Stimulated activated CD4-positive, alpha-beta T cell treated with anti-CD3 and anti-CD28 coated beads, TNF-alpha, amount 100 ng/mL, for 48 hours (primary cell): ENCODE data around the gene C20orf173.
"Not testable (repeated sequence)": the region's sequence is repeated elsewhere in the genome, so short reads cannot be mapped to it uniquely, and the experiment has no call there.

ENCODE experiments used
- DNase-seq, 3 donors: peaks; one replicate each; pipeline ENCODE4 v3.0.0-alpha.2; 2020; ENCODE audit warnings: low read depth in 3 of 3

The C20orf173 gene

DNA sequence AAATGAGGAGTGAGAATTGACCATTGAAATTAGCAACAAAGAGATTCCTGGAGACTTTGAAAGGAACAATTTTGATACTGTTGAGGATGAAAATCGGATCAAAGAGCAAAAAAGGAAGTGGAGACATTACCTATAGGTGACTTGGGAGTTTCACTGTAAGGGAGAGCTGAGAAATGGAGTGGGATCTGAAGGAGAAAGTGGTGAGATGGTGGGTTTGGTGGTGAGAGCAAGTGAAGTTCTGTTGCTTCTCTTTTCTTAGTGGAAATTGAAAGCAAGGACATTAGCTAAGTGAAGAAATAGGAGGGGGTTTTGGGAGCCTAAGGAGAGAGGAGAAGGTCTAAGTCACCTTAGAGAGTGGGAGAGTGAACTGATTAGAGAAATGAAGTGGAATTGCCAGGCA is 16.7 kb upstream of the C20orf173 start:
- no peak for DNase-seq

DNA sequence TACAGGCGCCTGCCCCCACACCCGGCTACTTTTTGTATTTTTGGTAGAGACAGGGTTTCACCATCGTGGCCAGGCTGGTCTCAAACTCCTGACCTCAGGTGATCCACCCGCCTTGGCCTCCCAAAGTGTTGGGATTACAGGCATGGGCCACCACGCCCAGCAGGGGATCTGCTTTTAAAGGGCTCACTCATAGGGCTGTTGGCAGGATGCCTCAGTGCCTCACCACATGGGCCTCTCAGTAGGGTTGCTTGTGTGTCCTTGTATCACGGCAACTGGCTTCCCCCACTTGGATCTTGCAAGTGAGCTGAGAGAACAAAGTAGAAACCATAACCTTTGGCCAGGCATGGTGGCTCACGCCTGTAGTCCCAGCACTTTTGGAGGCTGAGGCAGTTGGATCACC is 15.5 kb upstream of the C20orf173 start:
- DNase-seq: not testable (repeated sequence)

DNA sequence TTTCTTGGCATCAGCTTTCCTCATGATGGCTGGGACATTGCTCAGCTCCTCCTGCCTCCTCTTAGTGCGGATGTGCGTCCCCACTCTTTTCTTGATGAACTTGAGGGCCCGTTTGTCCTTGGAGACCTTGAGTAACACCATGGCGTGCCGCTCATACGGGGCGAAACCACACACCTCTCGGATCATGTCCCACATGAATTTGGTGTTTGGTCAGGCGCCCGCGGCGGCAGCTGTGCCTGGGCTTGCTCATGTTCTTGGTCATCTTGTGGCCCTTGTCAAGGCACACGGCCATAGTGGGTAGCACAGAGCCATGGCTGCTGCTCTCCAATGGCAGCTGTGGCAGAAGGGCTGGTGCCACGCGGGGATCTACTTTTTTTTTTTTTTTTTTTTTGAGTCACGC is 15.0 kb upstream of the C20orf173 start:
- no peak for DNase-seq

DNA sequence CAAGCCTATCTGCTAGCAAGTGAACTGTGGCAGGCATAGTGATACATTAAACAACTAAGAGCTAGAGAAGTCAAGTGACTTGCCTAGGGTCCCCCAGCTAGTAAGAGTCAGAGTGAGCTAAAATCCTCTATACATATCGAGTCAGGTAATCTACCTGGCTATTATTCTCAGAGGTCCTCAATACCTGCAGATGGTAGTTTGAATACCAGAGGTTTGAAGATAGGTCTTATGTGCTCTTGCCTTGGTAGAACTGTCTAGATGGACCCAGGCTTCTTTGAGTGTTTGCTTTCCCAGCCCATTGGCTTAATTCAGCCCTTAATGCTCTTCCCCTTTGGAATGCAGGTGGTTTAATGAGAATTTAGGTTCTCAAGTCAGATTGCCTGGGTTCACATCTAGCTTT is 13.5 kb upstream of the C20orf173 start:
- no peak for DNase-seq

DNA sequence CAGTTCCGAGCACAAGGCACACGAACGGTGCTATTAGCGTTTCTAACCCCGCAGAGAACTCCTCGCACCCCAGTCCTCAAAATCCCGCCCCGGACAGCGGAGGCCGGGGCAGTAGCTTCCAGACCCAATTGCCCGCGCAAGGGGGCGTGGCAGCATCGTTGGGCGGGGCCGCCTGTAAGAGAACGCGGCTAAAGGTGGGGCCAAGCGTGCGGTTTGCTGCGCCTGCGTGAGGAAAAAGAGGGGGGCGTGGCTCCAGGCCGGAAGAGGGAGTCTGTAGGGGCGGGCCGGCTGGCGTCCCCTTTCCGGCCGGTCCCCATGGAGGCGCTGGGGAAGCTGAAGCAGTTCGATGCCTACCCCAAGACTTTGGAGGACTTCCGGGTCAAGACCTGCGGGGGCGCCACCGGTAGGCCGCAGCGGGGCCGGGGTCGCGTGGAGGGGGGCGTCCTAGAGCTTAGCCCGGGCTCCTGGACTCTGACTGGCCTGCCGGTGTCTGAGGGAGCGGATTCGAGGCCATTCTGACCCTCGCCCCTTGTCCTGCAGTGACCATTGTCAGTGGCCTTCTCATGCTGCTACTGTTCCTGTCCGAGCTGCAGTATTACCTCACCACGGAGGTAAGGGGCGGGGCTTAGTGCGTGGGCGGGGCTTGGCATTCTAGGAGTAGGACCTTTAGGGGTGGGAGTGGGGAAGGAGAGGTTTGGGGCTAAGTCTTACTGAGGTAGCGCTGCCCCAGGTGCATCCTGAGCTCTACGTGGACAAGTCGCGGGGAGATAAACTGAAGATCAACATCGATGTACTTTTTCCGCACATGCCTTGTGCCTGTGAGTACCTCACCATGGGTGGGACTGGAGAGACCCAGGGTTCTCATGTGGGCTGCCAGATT is 12.6 kb upstream of the C20orf173 start, which contains the start of gene ERGIC3:
Gene ERGIC3 (plus strand): TSS at position 296 of the 880 bp plus-strand sequence. CDS start 20 bp downstream, at position 316.
- peak; percentile 96 to 99 (median 98) for DNase-seq

DNA sequence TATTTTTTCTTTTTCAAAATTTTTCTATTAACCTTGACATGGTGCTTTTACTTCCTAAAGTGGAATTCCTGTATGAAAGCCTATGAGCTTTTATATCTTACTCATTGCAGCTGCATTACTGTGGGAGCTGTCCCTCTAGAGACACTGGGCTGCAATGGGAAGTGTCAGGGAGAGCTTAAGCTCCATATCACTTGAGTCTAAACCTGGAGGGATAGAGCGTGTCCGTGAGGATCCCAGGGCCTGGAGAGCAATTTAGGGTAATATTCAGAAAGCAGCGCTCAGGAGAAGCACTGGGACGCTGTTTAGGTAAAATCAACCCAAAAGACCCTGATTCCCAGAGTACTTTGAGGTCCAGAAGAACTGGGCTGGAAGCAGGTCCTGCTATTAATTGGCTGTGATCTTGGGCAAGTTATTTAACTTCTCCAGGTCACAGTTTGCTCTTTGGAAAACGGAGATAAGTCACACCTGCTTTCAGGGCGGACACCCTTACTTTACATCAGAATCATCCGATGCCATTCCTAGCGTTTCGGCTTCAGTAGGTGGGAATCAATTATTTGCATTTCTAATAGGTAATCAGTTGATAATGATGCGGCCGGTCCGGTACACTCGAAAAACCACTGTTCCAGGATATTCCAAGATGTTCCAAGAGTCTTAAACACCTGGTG is 11.8 kb upstream of the C20orf173 start:
- DNase-seq: no peak

DNA sequence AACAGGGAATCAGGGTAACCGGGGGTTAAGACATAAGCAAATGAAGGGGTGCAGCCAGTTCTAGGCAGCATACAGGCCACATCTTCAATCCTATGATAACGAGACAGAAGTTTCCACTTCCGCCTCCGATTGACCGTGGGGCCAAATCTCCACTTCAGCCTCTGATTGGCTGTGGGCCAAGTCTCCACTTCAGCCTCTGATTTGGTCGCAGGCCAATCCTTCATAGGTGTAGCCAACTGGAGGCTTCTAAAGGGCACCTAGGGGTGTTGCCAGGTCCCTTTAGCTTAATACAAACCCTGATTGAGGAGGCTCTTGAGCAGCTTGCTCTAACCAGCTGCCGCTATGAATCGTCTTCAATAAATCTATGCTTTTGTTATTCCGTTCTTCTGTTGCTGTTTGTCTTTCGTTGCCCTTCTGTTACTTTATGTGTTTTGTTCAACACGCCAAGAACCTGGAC is 10.3 kb upstream of the C20orf173 start:
- DNase-seq: no peak

DNA sequence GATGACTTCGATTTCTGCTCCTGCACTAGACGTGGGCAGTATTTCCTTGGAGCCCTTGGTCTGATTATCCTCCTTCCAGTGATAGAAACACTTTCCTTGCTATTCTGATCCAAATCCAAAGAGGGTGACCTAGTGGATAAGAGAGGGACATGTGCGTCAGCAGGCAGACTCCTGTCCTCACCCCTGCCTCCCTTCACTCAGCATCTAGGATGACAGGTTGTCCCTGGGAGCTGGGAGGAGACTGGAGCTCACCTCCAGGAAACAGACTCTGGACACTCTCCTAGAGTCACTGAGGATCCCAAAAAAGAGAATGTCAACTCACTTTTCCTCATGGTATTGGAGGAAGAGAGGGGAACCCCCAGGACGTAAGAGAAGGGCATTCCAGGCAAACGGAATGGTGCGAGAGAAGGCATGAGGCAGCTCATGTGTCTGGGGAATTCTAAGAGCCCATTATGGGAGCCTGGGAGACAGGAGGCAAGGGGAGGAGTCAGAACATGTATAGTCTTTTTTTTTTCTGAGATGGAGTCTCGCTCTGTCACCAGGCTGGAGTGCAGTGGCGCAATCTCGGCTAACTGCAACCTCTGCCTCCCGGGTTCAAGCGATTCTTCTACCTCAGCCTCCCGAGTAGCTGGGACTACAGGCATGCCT is 2.2 kb downstream of the C20orf173 start:
- DNase-seq: no peak

DNA sequence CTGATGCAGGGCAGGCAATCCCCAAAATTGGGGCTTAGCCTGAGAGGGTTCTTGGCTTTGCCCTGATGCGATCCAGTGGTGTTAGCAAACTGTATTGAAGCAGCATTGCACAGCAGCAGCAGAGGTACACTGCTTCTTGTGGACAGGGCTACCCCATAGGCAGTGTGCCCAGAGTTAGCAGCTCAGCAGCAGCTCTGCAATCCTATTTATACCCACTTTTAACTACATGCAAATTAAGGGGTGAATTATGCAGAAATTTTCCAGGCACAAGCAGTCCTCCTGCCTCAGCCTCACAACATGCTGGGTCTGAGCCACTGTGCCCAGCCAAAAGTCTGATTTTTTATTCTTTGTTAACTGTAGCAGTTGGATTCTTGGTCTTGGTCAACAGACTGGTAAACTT is 3.8 kb downstream of the C20orf173 start:
- no peak for DNase-seq

DNA sequence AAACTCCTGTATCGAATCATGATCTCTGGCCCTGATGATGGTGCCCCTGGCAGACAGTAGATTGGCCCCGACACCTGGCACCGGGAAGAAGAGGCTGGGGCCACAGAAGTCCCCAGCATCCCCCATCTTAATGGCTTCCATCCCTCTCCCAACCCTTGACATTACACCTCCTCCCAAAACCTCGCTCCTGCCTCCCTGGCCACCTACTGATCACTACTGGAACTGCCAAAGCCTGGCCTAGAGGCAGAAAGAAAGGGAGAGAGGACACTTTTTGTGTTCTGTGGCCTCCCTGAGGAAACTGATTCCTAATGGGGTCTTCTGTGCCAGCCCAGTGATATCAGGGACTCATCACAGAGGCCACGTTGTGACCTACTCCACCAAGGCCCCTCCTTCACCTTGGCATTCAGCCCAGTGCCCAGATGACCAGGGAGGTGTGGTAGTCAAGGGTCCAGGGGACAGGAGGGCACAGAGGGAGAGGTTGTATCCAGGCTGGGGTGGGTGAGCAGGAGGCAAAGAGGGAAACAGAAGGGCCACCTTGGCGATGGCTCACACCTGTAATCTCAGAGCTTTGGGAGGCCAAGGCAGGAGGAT is 6.1 kb downstream of the C20orf173 start:
- DNase-seq: peak in 1 of 3 donors; percentile 24

DNA sequence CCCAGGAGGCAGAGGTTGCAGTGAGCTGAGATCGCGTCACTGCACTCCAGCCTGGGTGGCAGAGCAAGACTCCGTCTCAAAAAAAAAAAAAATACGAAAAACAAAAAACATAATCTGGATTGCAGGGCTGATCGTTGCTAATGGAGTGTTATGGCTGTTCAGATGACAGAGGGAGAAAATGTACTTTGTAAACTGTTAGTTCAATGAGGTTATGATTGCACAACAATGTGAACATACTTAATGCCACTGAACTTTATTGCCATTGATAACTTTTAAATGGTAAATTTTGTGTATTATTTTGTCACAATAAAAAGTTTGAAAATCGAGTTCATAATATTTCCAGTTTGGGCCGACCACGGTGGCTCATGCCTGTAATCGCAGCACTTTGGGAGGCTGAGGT is 10.5 kb downstream of the C20orf173 start:
- DNase-seq: no peak

DNA sequence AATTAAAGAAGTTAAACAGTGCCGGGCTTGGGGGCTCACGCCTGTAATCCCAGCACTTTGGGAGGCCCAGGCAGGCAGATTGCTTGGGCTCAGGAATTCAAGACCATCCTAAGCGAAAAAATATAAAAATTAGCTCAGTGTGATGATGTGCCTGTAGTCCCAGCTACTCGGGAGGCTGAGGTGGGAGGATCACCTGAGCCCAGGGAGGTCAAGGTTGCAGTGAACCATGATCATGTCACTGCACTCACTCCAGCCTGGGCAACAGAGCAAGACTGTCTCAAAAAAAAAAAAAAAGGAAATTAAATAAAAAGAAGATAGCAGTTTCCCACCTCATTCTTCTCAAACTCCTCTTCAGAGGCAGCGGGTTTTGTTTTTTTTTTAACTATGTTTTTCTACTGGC is 11.7 kb downstream of the C20orf173 start:
- not testable (repeated sequence) for DNase-seq

DNA sequence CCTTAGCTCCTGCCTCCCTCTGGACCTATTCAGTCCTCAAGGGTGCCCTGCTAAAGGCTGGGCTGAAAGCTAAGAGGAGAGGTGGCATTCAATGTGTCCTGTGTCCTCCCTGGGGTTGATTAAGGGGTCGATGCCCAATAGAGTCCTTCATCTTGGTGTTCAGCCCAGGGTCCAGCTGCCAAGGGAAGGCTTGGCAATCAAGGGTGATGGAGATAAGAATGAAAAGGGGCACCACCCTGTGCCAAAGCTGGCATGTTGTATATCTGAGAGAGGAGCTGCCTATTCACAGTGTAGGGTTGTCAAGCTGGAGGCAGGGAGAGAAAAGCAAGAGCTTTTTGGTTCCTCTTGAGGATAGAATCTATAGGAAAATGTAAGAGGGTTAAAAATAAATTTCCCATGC is 12.3 kb downstream of the C20orf173 start:
- DNase-seq: no peak

DNA sequence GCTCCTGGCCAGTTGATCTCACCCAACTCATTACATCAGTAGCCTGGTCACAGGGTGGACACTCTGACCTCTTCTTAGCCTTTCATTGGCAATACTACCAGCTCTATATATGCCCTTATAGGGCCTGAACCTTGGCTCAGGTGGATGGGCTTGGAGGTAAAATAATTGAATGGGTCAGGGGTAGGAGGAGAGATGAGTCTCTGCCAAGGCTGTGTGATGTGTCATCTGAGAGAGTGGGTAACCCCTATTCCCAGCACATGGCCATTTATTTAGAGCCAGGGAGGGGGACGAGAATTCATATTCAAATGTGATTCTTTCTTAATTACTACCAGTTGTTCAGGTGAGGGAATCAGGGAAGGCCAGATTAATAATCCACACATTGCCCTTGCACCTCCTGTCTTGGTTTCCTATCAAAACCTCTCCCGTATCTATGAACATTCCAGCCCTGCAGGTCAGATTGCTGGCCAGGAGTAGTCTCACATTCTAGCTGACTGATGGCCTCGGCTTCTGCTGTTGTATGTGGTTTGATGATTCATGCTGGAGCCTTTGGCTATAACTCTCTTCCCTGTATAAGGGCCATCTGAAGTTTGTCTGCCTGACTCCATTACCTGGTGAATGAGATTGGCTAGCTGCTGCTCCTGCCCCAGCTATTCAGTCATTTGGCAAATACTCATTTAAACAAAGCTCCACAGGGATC is 13.4 kb downstream of the C20orf173 start:
- no peak for DNase-seq

DNA sequence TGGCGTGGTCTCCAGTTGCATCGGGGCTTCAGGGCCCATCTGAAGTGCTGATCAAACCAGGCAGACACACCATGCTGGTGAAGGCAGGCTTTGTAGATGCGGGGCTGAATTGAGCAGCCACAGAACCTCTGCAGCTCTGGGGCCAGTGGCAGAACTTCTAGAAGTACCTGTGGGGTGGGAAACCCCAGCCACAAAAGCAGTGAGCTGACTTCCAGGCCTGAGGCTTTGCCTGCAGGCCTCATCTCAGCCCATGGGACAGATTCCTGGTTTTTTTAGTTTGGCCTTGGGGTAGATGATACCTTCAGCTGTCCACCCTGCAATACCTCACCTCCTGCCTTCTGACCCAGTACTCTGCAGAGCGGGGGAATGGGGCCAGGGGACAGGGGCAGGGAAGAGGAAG is 14.1 kb downstream of the C20orf173 start:
- no peak for DNase-seq

DNA sequence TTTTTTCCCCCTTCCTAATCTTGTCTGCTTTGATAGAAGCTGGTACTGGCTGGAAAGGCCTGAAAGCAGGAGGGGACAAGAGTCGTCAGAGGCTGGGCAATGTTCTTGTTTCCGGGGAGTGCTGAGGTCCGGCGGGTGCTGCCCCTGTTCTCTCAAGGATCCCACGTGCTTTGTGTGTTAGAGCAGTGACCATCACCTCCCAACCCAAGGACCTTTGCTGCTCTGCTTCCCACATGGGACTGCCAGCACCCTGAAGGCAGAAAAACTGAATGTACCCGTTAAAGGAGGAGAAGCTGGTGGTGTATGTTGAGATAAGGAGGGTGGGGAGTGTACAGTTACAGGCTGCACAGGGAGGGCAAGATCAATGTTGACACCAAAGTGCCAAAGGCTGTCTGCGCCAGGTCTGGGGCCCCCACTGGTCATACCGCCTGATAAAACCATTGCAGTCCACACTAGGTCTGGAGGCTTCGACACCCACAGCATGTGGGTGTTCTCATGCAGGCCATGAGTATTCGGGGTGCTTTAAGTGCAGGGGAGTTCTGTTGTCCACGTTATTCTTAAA is 15.0 kb downstream of the C20orf173 start:
- no peak for DNase-seq

DNA sequence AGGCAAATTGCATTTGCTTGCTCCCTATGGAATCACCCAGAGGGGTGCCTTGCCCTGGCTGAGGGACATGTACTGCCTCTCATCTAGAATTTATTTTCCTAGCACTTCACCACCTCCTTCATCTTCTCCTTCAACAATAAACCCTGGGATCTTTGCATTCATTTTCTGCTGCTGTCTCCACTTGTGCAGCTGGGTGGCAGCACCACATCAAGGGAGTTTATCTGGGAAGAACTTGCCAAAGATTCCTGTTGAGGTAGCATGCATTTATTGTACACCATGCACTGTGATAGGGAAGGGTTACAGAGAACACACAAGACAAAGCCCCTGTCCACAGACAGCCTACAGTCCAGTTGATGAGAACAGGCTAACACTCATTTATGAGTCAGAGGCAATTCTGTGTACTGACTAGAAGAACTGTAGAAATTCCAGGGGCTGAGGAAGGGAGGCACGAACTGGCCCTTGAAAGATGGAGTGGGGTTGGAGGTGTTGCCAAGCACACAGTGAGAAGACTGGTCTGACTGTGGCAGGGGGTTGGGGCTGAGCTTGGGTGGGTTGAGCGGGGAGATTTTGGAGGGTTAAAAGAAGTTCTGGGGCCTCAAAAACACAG is 17.5 kb downstream of the C20orf173 start:
- no peak for DNase-seq

DNA sequence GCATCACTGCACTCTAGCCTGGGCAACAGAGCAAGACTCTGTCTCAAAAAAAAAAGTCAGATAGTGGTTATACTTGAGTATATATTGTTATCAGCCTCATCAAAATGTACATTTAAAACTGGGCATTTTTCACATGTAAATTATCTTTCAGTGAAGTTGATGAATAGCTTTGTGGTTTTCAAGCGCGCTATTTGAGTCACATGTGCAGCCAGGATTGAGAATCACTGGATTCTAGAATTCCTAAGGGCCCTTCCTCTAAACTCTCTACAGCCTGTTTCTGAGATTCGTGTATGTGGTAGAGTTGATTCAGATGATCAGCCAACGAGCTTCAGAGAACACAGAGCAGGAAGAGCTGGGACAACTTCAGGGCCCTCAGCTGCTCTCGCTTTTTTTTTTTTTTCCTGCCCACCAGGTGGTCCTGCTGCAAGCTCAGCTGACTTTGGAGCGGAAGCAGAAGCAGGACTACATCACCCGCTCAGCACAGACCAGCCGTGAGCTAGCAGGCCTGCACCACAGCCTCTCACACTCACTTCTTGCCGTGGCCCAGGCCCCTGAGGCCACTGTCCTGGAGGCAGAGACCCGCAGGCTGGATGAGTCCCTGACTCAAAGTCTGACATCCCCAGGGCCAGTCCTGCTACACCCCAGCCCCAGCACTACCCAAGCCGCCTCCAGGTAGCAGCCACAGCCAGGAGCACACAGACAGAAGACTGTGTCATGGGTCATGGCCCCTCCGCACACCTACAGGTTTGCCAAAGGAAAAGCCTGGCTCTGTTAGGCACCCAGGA is 18.3 kb downstream of the C20orf173 start:
- DNase-seq: no peak

DNA sequence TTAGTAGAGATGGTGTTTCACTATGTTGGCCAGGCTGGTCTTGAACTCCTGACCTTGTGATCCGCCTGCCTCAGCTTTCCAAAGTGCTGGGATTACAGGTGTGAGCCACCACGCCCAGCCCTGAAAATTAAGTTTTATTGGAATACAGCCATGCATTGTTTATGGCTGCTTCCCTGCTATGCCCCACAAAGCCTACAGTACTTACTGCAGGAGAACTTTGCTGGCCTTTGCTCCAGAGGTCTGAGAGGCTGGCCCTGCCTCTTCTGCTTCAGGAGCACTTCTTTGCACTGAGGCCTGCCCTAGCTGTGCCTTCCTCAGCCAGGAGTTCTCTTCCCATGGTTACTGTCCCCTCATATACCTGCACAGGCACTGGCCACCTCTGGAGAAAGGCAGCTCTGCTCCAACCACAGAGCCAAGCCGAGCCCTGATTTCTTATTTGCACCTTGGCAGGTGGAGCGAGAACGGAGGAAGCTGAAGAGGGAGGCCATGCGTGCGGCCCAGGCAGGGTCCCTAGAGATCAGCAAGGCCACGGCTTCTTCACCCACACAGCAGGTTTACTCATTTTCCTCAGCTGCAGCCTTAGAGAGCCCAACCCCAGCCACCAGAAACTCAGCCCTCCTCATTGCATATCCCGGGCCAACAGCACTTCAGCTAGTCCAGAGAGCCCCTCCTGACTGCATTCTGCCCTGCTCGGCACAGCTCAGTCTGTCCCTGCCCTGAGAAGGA is 20.8 kb downstream of the C20orf173 start:
- DNase-seq: no peak
